NCI-H2171 treated with DMSO at 0.1 percent for 48 hours (cell line): ENCODE results near the gene ADAM12.

Experiments
- DNase-seq: peaks from one replicate; lab custom pipeline; 2025; lab: John Stamatoyannopoulos, UW

Gene ADAM12

GRCh38 chr10:126081841-126082466 is 306.3 kb downstream of the ADAM12 start:
- DNase-seq = no peak

GRCh38 chr10:126080879-126081411 is 307.3 kb downstream of the ADAM12 start:
- no peak for DNase-seq

- no peak for DNase-seq
These were observed 307.9 kb downstream of the ADAM12 start for GRCh38 chr10:126080291-126080825.

- no peak for DNase-seq
These were observed 313.3 kb downstream of the ADAM12 start for GRCh38 chr10:126075009-126075408.

- no peak for DNase-seq
These were observed 314.0 kb downstream of the ADAM12 start for GRCh38 chr10:126074291-126074690.

GRCh38 chr10:126073606-126074005 is 314.7 kb downstream of the ADAM12 start:
- DNase-seq = no peak

GRCh38 chr10:126072622-126073021 is 315.7 kb downstream of the ADAM12 start:
- DNase-seq = no peak

- no peak for DNase-seq
These were observed 317.6 kb downstream of the ADAM12 start for GRCh38 chr10:126070476-126071215.

GRCh38 chr10:126068322-126068721 is 320.0 kb downstream of the ADAM12 start:
- DNase-seq = no peak

GRCh38 chr10:126066456-126066855 is 321.8 kb downstream of the ADAM12 start:
- DNase-seq = no peak

GRCh38 chr10:126065751-126066377 is 322.4 kb downstream of the ADAM12 start:
- DNase-seq = no peak

- no peak for DNase-seq
These were observed 323.8 kb downstream of the ADAM12 start for GRCh38 chr10:126064512-126064911.

- DNase-seq = no peak
These were observed 324.9 kb downstream of the ADAM12 start for GRCh38 chr10:126063353-126063791.

GRCh38 chr10:126062131-126063032 is 325.9 kb downstream of the ADAM12 start:
- no peak for DNase-seq

GRCh38 chr10:126061526-126061925 is 326.8 kb downstream of the ADAM12 start:
- no peak for DNase-seq

- DNase-seq = no peak
These were observed 327.9 kb downstream of the ADAM12 start for GRCh38 chr10:126060261-126060931.

- DNase-seq = no peak
These were observed 329.0 kb downstream of the ADAM12 start for GRCh38 chr10:126059076-126059826.

GRCh38 chr10:126058507-126058906 is 329.8 kb downstream of the ADAM12 start:
- DNase-seq = no peak

GRCh38 chr10:126058104-126058503 is 330.2 kb downstream of the ADAM12 start:
- DNase-seq = no peak

- DNase-seq = no peak
These were observed 330.8 kb downstream of the ADAM12 start for GRCh38 chr10:126057494-126057893.
